Prostate gland (tissue), 2 donors: ENCODE data around the gene HDLBP. TPM values are rescaled to one million over a fixed set of nuclear protein-coding genes. Genes with fewer than 3 reads are reported as not detected.

Source experiments
- DNase-seq: peaks from one replicate; pipeline ENCODE4 v3.0.0-alpha.2; 2019; ENCODE audit warnings: low spot score
- H3K27ac ChIP-seq, 2 donors: fragments of 200-600 bp; sonication (generic); 2 replicates each; pipeline ENCODE4 v1.5.1; 2017 to 2019
- H3K27me3 ChIP-seq: fragments of 200-600 bp; sonication (generic); replicated peaks from 2 replicates; pipeline ENCODE4 v1.5.1; 2019; ENCODE audit not compliant: insufficient read depth
- H3K36me3 ChIP-seq, 2 donors: fragments of 200-600 bp; sonication (generic); 1 replicate in 1 of 2; 2 replicates in 1 of 2; pipeline versions ENCODE4 v1.5.1 to v1.8.1; 2017 to 2019
- H3K4me1 ChIP-seq: fragments of 200-600 bp; sonication (generic); replicated peaks from 2 replicates; pipeline ENCODE4 v1.5.1; 2019
- H3K4me3 ChIP-seq, 2 donors: fragments of 200-600 bp; sonication (generic); 2 replicates each; pipeline ENCODE4 v1.5.1; 2017 to 2019
- H3K9me3 ChIP-seq: fragments of 200-600 bp; sonication (generic); 2 replicates; pipeline ENCODE4 v1.5.1; 2017
- POLR2A ChIP-seq: fragments of 450-650 bp; IDR thresholded peaks from one replicate; pipeline ENCODE4 v1.6.1; 2016; ENCODE audit warnings: antibody characterized with exemption, mild to moderate bottlenecking
- POLR2AphosphoS5 ChIP-seq: sonication (generic); formaldehyde crosslinking; IDR thresholded peaks from one replicate; pipeline ENCODE4 v1.6.1; 2017; ENCODE audit warnings: antibody characterized with exemption
- WGBS: methylation state at CpG from one replicate; pipeline ENCODE4 v1.1.5; 2018; 5-methylcytosine and 5-hydroxymethylcytosine counted together
- intact Hi-C: fragments of 100-400 bp; cut with DNase I; formaldehyde crosslinking; loops from one replicate; pipeline ENCODE4 v1.14.2; 2022
- total RNA-seq, 2 donors: library from RNA; depleted of rRNA; stranded (reverse); fragments of >200 nt; gene quantifications; one replicate each; pipeline ENCODE4 v1.1.0, GENCODE V29; 2016
- TF ChIP-seq, protein P1 (sequence below), 4 experiments: fragments of 200-600 bp in 2 of 4; fragments of 450-650 bp in 2 of 4; sonication (generic) in 2 of 4; IDR thresholded peaks; 1 replicate in 3 of 4; 2 replicates in 1 of 4; pipeline ENCODE4 v1.5.1; 2016 to 2019; ENCODE audit warnings: antibody characterized with exemption in 4 of 4, mild to moderate bottlenecking in 2 of 4, moderate library complexity in 2 of 4

The HDLBP gene
- total RNA-seq, 2 donors from 2014 or later: 529 to 612 TPM

DNA sequence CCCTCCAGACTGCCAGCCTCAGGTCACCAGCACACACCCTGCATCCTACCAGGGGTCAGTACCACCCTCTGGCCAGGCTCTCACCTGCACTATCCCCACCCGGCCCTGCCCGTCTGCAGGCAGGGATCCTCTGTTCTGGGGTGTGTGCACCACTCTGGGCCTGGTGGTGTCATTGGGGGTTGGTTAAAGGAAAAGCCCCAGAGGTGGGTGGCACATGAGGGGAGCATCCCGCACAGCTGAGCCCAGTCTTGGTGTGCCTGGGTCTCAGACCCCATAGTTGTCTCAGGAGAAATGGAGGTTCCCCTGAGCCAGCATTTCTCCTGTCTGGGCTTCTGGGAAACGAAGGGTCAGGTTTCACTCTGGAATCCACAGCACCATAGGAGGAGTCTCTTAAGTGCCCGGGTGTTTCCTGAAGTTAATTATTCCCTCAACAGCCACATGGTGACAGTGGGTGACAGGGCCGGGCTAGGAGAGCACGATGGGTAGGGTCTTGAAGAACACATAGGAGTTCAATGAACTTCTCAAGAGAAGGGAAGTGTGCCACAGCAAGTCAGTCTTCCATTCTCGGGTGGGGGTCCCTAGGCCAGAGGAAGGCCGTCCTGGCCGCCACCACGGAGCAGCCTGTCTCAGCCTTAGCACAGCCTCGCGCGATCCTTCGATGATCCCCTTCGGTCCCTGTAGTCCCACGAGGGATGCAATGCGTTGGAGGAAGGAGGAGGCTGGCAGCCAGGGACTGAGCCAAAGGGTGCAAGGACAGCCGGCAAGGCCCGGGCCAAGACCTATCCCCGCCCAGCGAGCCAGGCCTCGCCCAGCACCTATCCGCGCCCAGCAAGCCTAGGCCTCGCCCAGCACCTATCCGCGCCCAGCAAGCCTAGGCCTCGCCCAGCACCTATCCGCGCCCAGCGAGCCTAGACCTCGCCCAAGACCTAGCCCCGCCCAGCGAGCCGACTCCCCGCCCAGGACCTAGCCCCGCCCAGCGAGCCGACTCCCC is 39.5 kb upstream of the HDLBP start:
- DNase-seq: peak; percentile 89
- peaks cover 9% of the 10 kb centered on the region for H3K4me1 ChIP-seq
- 25% methylated on average over 34 of the region's 40 CpGs for WGBS
- no peaks in the 10 kb centered on the region for H3K9me3 ChIP-seq
- TF ChIP-seq, protein P1, sequence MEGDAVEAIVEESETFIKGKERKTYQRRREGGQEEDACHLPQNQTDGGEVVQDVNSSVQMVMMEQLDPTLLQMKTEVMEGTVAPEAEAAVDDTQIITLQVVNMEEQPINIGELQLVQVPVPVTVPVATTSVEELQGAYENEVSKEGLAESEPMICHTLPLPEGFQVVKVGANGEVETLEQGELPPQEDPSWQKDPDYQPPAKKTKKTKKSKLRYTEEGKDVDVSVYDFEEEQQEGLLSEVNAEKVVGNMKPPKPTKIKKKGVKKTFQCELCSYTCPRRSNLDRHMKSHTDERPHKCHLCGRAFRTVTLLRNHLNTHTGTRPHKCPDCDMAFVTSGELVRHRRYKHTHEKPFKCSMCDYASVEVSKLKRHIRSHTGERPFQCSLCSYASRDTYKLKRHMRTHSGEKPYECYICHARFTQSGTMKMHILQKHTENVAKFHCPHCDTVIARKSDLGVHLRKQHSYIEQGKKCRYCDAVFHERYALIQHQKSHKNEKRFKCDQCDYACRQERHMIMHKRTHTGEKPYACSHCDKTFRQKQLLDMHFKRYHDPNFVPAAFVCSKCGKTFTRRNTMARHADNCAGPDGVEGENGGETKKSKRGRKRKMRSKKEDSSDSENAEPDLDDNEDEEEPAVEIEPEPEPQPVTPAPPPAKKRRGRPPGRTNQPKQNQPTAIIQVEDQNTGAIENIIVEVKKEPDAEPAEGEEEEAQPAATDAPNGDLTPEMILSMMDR (IDR thresholded peaks at IDR 0.05): no peak
- peak; percentile 28 for TF ChIP-seq POLR2A
- peaks cover 4 to 11% of the 10 kb centered on the region in 2 donors for H3K36me3 ChIP-seq
- peak overlapping the region; percentile 49 to 68 for H3K27ac ChIP-seq
- intact Hi-C loops: loop anchor here (5.0 to 10.0 kb wide), 2 partner anchors 83 to 150 kb away; partner anchors contain the start of gene STK25
- no peak overlapping the region for H3K4me3 ChIP-seq
- no peaks in the 10 kb centered on the region for H3K27me3 ChIP-seq

GRCh38 chr2:241352227-241352626 is 36.8 kb upstream of the HDLBP start:
- 53% methylated on average over 3 of the region's 3 CpGs for whole genome bisulfite sequencing
- intact Hi-C loops: loop anchor here (10.0 kb wide), 1 partner anchor 153 kb away; the partner anchor contains the start of gene STK25
- TF ChIP-seq POLR2AphosphoS5 (no peak), POLR2A (no peak)
- TF ChIP-seq, protein P1 (IDR thresholded peaks at IDR 0.05): no peak
- H3K4me1 ChIP-seq: peaks cover 9% of the 10 kb centered on the region
- H3K9me3 ChIP-seq: no peaks in the 10 kb centered on the region
- no peaks in the 10 kb centered on the region for H3K27me3 ChIP-seq
- no peak overlapping the region for H3K27ac ChIP-seq
- peaks cover 4 to 11% of the 10 kb centered on the region in 2 donors for H3K36me3 ChIP-seq
- no peak for DNase-seq
- H3K4me3 ChIP-seq: no peak overlapping the region

DNA sequence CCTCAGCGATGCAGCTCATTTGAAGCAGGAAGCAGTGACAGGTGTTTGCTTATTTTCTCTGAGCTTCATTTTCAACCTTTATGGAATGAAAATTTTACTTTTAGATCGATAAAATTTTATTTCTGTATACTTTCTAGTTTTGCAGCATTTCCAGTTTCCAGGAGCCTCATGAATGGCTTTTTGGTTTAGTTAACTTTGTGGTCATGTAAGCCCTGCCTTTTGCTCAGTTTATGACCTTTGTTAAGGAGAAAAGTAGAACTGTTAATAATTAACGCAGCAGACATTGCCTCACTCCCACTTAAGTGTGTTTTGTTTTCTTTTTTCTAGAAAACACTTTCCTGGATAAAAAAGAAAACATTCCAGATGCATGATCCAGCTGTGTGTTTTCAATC is 36.2 kb upstream of the HDLBP start:
- H3K4me3 ChIP-seq: no peak overlapping the region
- H3K4me1 ChIP-seq: peaks cover 4% of the 10 kb centered on the region
- no peak for DNase-seq
- WGBS: 41% methylated on average over 3 of the region's 3 CpGs
- H3K9me3 ChIP-seq: no peaks in the 10 kb centered on the region
- H3K27me3 ChIP-seq: no peaks in the 10 kb centered on the region
- peaks cover 4 to 11% of the 10 kb centered on the region in 2 donors for H3K36me3 ChIP-seq
- intact Hi-C loops: loop anchor here (10.0 kb wide), 1 partner anchor 153 kb away; the partner anchor contains the start of gene STK25
- H3K27ac ChIP-seq: no peak overlapping the region
- TF ChIP-seq POLR2A: no peak
- no peak for TF ChIP-seq POLR2AphosphoS5
- TF ChIP-seq, protein P1 (IDR thresholded peaks at IDR 0.05): no peak

DNA sequence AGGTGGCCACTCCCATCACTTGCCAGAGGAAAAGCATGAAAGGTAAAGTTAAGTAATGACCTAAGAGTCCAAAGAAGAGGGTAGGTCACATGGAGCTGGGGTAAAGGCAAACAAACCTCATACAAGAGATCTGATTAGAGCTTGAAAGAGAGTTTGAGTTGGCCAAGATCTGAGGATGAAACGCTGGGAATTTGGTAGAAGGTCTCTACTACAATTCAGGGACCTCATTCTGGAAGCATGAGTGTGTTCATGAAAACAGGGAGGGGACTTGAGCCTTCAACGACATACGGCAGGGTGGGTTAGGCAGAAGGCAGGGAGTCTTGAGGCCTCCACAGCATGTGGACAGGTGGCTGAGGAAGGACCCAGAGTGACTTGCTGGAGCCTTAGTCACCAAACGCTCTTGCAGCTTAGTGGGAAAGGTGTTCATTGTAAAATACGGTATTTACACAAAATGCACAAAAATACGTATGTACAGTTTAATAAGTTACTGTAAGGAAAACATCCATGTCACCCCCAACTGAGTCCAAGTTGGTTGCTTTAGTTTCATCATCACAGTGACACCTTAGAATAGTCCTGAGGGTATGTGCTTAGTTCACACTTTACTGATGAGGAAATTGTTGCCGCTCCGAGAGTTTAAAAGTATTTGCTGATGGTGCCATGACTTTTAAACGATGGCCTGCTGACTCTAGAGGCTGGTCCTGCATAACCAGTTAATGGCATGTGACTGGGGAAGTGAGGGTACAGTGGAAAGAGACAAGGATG is 35.6 kb upstream of the HDLBP start:
- H3K9me3 ChIP-seq: no peaks in the 10 kb centered on the region
- H3K36me3 ChIP-seq: peaks cover 6 to 11% of the 10 kb centered on the region in 2 donors
- no peak overlapping the region for H3K27ac ChIP-seq
- no peaks in the 10 kb centered on the region for H3K27me3 ChIP-seq
- intact Hi-C loops: loop anchor here (10.0 kb wide), 1 partner anchor 154 kb away; the partner anchor contains the start of gene STK25
- H3K4me3 ChIP-seq: no peak overlapping the region
- no peak for TF ChIP-seq POLR2AphosphoS5
- TF ChIP-seq POLR2A: no peak
- TF ChIP-seq, protein P1 (IDR thresholded peaks at IDR 0.05): no peak
- DNase-seq: no peak
- 67% methylated on average over 9 of the region's 9 CpGs for WGBS
- H3K4me1 ChIP-seq: peaks cover 4% of the 10 kb centered on the region
